ENCODE data around the gene ARHGEF28. TPM values are rescaled to one million over a fixed set of nuclear protein-coding genes. Genes with fewer than 3 reads are reported as not detected.

Gene ARHGEF28
- total RNA-seq, 2 experiments from 2014 or later = not detected

- DNase-seq = no peak
- POLR2A ChIA-PET = no interaction called here
- no peak overlapping the region for H3K4me3 Mint-ChIP-seq
- ATAC-seq = no peak
- H3K27ac Mint-ChIP-seq = no peak overlapping the region
- H3K36me3 Mint-ChIP-seq (ENCODE audit: low read depth) = no peaks in the 10 kb centered on the region
- H3K27me3 Mint-ChIP-seq (ENCODE audit: low read depth) = peaks cover 25% of the 10 kb centered on the region
- CTCF ChIA-PET = no interaction called here
- H3K4me1 Mint-ChIP-seq (ENCODE audit: low read depth) = no peaks in the 10 kb centered on the region
- no peaks in the 10 kb centered on the region for H3K9me3 Mint-ChIP-seq (ENCODE audit: insufficient read depth)
These were observed 18.5 kb downstream of the ARHGEF28 start for GRCh38 chr5:73644385-73644963.

GRCh38 chr5:73647721-73648120 lies 21.7 kb downstream of the ARHGEF28 start:
- H3K9me3 Mint-ChIP-seq (ENCODE audit: insufficient read depth) = no peaks in the 10 kb centered on the region
- POLR2A ChIA-PET = no interaction called here
- no peaks in the 10 kb centered on the region for H3K4me1 Mint-ChIP-seq (ENCODE audit: low read depth)
- no peak for ATAC-seq
- H3K36me3 Mint-ChIP-seq (ENCODE audit: low read depth) = no peaks in the 10 kb centered on the region
- DNase-seq = no peak
- CTCF ChIA-PET = no interaction called here
- H3K4me3 Mint-ChIP-seq = no peak overlapping the region
- H3K27ac Mint-ChIP-seq = no peak overlapping the region
- H3K27me3 Mint-ChIP-seq (ENCODE audit: low read depth) = peaks cover 22% of the 10 kb centered on the region

- POLR2A ChIA-PET = no interaction called here
- ATAC-seq (no peak), DNase-seq (no peak)
- H3K9me3 Mint-ChIP-seq (ENCODE audit: insufficient read depth) = no peaks in the 10 kb centered on the region
- CTCF ChIA-PET = no interaction called here
- no peaks in the 10 kb centered on the region for H3K4me1 Mint-ChIP-seq (ENCODE audit: low read depth)
- no peak overlapping the region for H3K4me3 Mint-ChIP-seq
- H3K27me3 Mint-ChIP-seq (ENCODE audit: low read depth) = peaks cover 22% of the 10 kb centered on the region
- H3K27ac Mint-ChIP-seq = no peak overlapping the region
- H3K36me3 Mint-ChIP-seq (ENCODE audit: low read depth) = no peaks in the 10 kb centered on the region
These were observed 22.5 kb downstream of the ARHGEF28 start for GRCh38 chr5:73648515-73648914.

GRCh38 chr5:73649926-73650325 lies 23.9 kb downstream of the ARHGEF28 start:
- CTCF ChIA-PET = no interaction called here
- Mint-ChIP-seq H3K27me3 (ENCODE audit: low read depth) (peaks cover 16% of the 10 kb centered on the region), H3K4me1 (ENCODE audit: low read depth) (no peaks in the 10 kb centered on the region), H3K4me3 (no peak overlapping the region), H3K9me3 (ENCODE audit: insufficient read depth) (no peaks in the 10 kb centered on the region), H3K27ac (no peak overlapping the region), H3K36me3 (ENCODE audit: low read depth) (no peaks in the 10 kb centered on the region)
- DNase-seq (no peak), ATAC-seq (no peak)
- POLR2A ChIA-PET = no interaction called here

- Mint-ChIP-seq H3K27me3 (ENCODE audit: low read depth) (peaks cover 13% of the 10 kb centered on the region), H3K4me1 (ENCODE audit: low read depth) (no peaks in the 10 kb centered on the region), H3K27ac (no peak overlapping the region), H3K36me3 (ENCODE audit: low read depth) (no peaks in the 10 kb centered on the region), H3K4me3 (no peak overlapping the region), H3K9me3 (ENCODE audit: insufficient read depth) (no peaks in the 10 kb centered on the region)
- no peak for ATAC-seq
- DNase-seq = no peak
- ChIA-PET POLR2A (no interaction called here), CTCF (no interaction called here)
These were observed 26.4 kb downstream of the ARHGEF28 start for GRCh38 chr5:73652391-73652790.

- peaks cover 14% of the 10 kb centered on the region for H3K27me3 Mint-ChIP-seq (ENCODE audit: low read depth)
- no peaks in the 10 kb centered on the region for H3K36me3 Mint-ChIP-seq (ENCODE audit: low read depth)
- no peaks in the 10 kb centered on the region for H3K4me1 Mint-ChIP-seq (ENCODE audit: low read depth)
- CTCF ChIA-PET = no interaction called here
- POLR2A ChIA-PET = no interaction called here
- DNase-seq = no peak
- H3K27ac Mint-ChIP-seq = no peak overlapping the region
- H3K9me3 Mint-ChIP-seq (ENCODE audit: insufficient read depth) = no peaks in the 10 kb centered on the region
- ATAC-seq = no peak
- no peak overlapping the region for H3K4me3 Mint-ChIP-seq
These were observed 28.3 kb downstream of the ARHGEF28 start for GRCh38 chr5:73654171-73654811.

- ATAC-seq (no peak), DNase-seq (no peak)
- CTCF ChIA-PET = no interaction called here
- H3K27me3 Mint-ChIP-seq (ENCODE audit: low read depth) = peaks cover 14% of the 10 kb centered on the region
- H3K4me1 Mint-ChIP-seq (ENCODE audit: low read depth) = no peaks in the 10 kb centered on the region
- no peaks in the 10 kb centered on the region for H3K9me3 Mint-ChIP-seq (ENCODE audit: insufficient read depth)
- no peak overlapping the region for H3K4me3 Mint-ChIP-seq
- POLR2A ChIA-PET = no interaction called here
- no peaks in the 10 kb centered on the region for H3K36me3 Mint-ChIP-seq (ENCODE audit: low read depth)
- H3K27ac Mint-ChIP-seq = no peak overlapping the region
These were observed 28.9 kb downstream of the ARHGEF28 start for GRCh38 chr5:73654819-73655318.

GRCh38 chr5:73655521-73656160 lies 29.6 kb downstream of the ARHGEF28 start:
- CTCF ChIA-PET = no interaction called here
- DNase-seq = no peak
- ATAC-seq = no peak
- Mint-ChIP-seq H3K27me3 (ENCODE audit: low read depth) (peaks cover 15% of the 10 kb centered on the region), H3K27ac (no peak overlapping the region), H3K36me3 (ENCODE audit: low read depth) (no peaks in the 10 kb centered on the region), H3K9me3 (ENCODE audit: insufficient read depth) (no peaks in the 10 kb centered on the region), H3K4me1 (ENCODE audit: low read depth) (no peaks in the 10 kb centered on the region), H3K4me3 (no peak overlapping the region)
- POLR2A ChIA-PET = no interaction called here

- H3K27me3 Mint-ChIP-seq (ENCODE audit: low read depth) = peaks cover 18% of the 10 kb centered on the region
- ChIA-PET CTCF (interaction anchor here (1.0 kb wide), 1 partner anchor 32 kb away, joined by 3 read pairs; no protein-coding TSS in a partner anchor), POLR2A (no interaction called here)
- H3K27ac Mint-ChIP-seq = no peak overlapping the region
- no peak overlapping the region for H3K4me3 Mint-ChIP-seq
- no peaks in the 10 kb centered on the region for H3K9me3 Mint-ChIP-seq (ENCODE audit: insufficient read depth)
- DNase-seq = no peak
- no peak for ATAC-seq
- no peaks in the 10 kb centered on the region for H3K4me1 Mint-ChIP-seq (ENCODE audit: low read depth)
- H3K36me3 Mint-ChIP-seq (ENCODE audit: low read depth) = no peaks in the 10 kb centered on the region
These were observed 35.8 kb downstream of the ARHGEF28 start for GRCh38 chr5:73661753-73662152.

- Mint-ChIP-seq H3K36me3 (ENCODE audit: low read depth) (no peaks in the 10 kb centered on the region), H3K4me3 (no peak overlapping the region), H3K9me3 (ENCODE audit: insufficient read depth) (no peaks in the 10 kb centered on the region), H3K27me3 (ENCODE audit: low read depth) (peaks cover 20% of the 10 kb centered on the region), H3K27ac (no peak overlapping the region), H3K4me1 (ENCODE audit: low read depth) (no peaks in the 10 kb centered on the region)
- CTCF ChIA-PET = interaction anchor here (0.7 kb wide), 1 partner anchor 73 kb away, joined by 3 read pairs; no protein-coding TSS in a partner anchor
- POLR2A ChIA-PET = no interaction called here
- ATAC-seq = no peak
- DNase-seq = no peak
These were observed 37.3 kb downstream of the ARHGEF28 start for GRCh38 chr5:73663161-73663859.

- H3K27me3 Mint-ChIP-seq (ENCODE audit: low read depth) = peaks cover 23% of the 10 kb centered on the region
- H3K4me1 Mint-ChIP-seq (ENCODE audit: low read depth) = no peaks in the 10 kb centered on the region
- no peak for DNase-seq
- H3K9me3 Mint-ChIP-seq (ENCODE audit: insufficient read depth) = no peaks in the 10 kb centered on the region
- no peak overlapping the region for H3K4me3 Mint-ChIP-seq
- no peak overlapping the region for H3K27ac Mint-ChIP-seq
- ChIA-PET CTCF (interaction anchor here (0.7 kb wide), 1 partner anchor 73 kb away, joined by 3 read pairs; no protein-coding TSS in a partner anchor), POLR2A (no interaction called here)
- no peak for ATAC-seq
- H3K36me3 Mint-ChIP-seq (ENCODE audit: low read depth) = no peaks in the 10 kb centered on the region
These were observed 37.9 kb downstream of the ARHGEF28 start for GRCh38 chr5:73663860-73664240.

GRCh38 chr5:73664796-73665195 lies 38.8 kb downstream of the ARHGEF28 start:
- no peaks in the 10 kb centered on the region for H3K36me3 Mint-ChIP-seq (ENCODE audit: low read depth)
- ChIA-PET POLR2A (no interaction called here), CTCF (no interaction called here)
- H3K4me1 Mint-ChIP-seq (ENCODE audit: low read depth) = no peaks in the 10 kb centered on the region
- H3K9me3 Mint-ChIP-seq (ENCODE audit: insufficient read depth) = no peaks in the 10 kb centered on the region
- DNase-seq (no peak), ATAC-seq (no peak)
- H3K4me3 Mint-ChIP-seq = no peak overlapping the region
- H3K27ac Mint-ChIP-seq = no peak overlapping the region
- H3K27me3 Mint-ChIP-seq (ENCODE audit: low read depth) = peaks cover 23% of the 10 kb centered on the region

Measured in activated CD8-positive, alpha-beta T cell treated with anti-CD3 and anti-CD28 coated beads, Interleukin-2, amount 10 ng/mL, durations not matched to agents 7 days and 5 days (primary cell).